ENCODE results near the gene MYEF2.

The MYEF2 gene

GRCh38 chr15:48177766-48178647 lies at the start of gene MYEF2:
TSS of gene MYEF2 (minus strand) at chr15:48178295. CDS start at chr15:48178237, 58 bp downstream.
- DNase-seq = peak; percentile 63

- DNase-seq = no peak
Measured at GRCh38 chr15:48225771-48226170, 47.7 kb upstream of the MYEF2 start.

GRCh38 chr15:48222627-48223026 lies 44.5 kb upstream of the MYEF2 start:
- no peak for DNase-seq

- no peak for DNase-seq
Measured at GRCh38 chr15:48221885-48222284, 43.8 kb upstream of the MYEF2 start.

- DNase-seq = no peak
Measured at GRCh38 chr15:48221261-48221660, 43.2 kb upstream of the MYEF2 start.

- no peak for DNase-seq
Measured at GRCh38 chr15:48205981-48206380, 27.9 kb upstream of the MYEF2 start, which contains the start of gene SLC12A1. TSS of gene SLC12A1 (plus strand) at chr15:48206302. CDS start at chr15:48207720, 1,418 bp downstream.

GRCh38 chr15:48202068-48202467 lies 24.0 kb upstream of the MYEF2 start:
- no peak for DNase-seq

GRCh38 chr15:48191574-48192225 lies 13.6 kb upstream of the MYEF2 start, which contains the start of gene CTXN2:
TSS of gene CTXN2 (plus strand) at chr15:48191665. CDS start at chr15:48201301, 9,636 bp downstream.
- DNase-seq = no peak

- DNase-seq = peak; percentile 19
Measured at GRCh38 chr15:48190932-48191573, 13.0 kb upstream of the MYEF2 start.

- no peak for DNase-seq
Measured at GRCh38 chr15:48186271-48186670, 8.2 kb upstream of the MYEF2 start.

- no peak for DNase-seq
Measured at GRCh38 chr15:48185529-48185928, 7.4 kb upstream of the MYEF2 start.

GRCh38 chr15:48182749-48183148 lies 4.7 kb upstream of the MYEF2 start:
- DNase-seq = no peak

GRCh38 chr15:48178648-48178931 lies 495 bp upstream of the MYEF2 start:
- DNase-seq = no peak

GRCh38 chr15:48177383-48177765 lies 721 bp downstream of the MYEF2 start:
- DNase-seq = peak; percentile 33

GRCh38 chr15:48176957-48177356 lies 1.1 kb downstream of the MYEF2 start:
- DNase-seq = no peak

GRCh38 chr15:48176112-48176511 lies 2.0 kb downstream of the MYEF2 start:
- no peak for DNase-seq

- no peak for DNase-seq
Measured at GRCh38 chr15:48175126-48175525, 3.0 kb downstream of the MYEF2 start.

GRCh38 chr15:48170981-48171380 lies 7.1 kb downstream of the MYEF2 start:
- no peak for DNase-seq

GRCh38 chr15:48168616-48169015 lies 9.5 kb downstream of the MYEF2 start:
- no peak for DNase-seq

GRCh38 chr15:48153526-48153925 lies 24.6 kb downstream of the MYEF2 start:
- DNase-seq = no peak

- no peak for DNase-seq
Measured at GRCh38 chr15:48149858-48150257, 28.2 kb downstream of the MYEF2 start.

GRCh38 chr15:48147358-48147757 lies 30.7 kb downstream of the MYEF2 start:
- no peak for DNase-seq

GRCh38 chr15:48145923-48146322 lies 32.2 kb downstream of the MYEF2 start:
- DNase-seq = no peak

GRCh38 chr15:48144889-48145288 lies 33.2 kb downstream of the MYEF2 start:
- DNase-seq = no peak

Data from CD4-positive, alpha-beta T cell treated with Interleukin-4 for 4 hours (primary cell).